GM19193 (cell line): ENCODE measurements around the gene MCFD2.

Experiments
- POLR2A ChIP-seq: IDR thresholded peaks from 4 replicates; pipeline ENCODE4 v1.6.1; 2011; ENCODE audit not compliant: insufficient read depth, insufficient read length; ENCODE audit errors: extremely low read depth

MCFD2 gene

GRCh38 chr2:46945671-46946070 lies 30.1 kb upstream of the MCFD2 start:
- TF ChIP-seq POLR2A, result no peak

- TF ChIP-seq POLR2A, result peak; percentile 26
Measured at GRCh38 chr2:46943881-46944798, 28.5 kb upstream of the MCFD2 start.

- no peak for TF ChIP-seq POLR2A
Measured at GRCh38 chr2:46942891-46943626, 27.5 kb upstream of the MCFD2 start.

- peak; percentile 38 for TF ChIP-seq POLR2A
Measured at GRCh38 chr2:46942143-46942526, 26.5 kb upstream of the MCFD2 start.

GRCh38 chr2:46939626-46940359 lies 24.2 kb upstream of the MCFD2 start:
- no peak for TF ChIP-seq POLR2A

GRCh38 chr2:46937471-46937901 lies 21.9 kb upstream of the MCFD2 start:
- TF ChIP-seq POLR2A, result no peak

GRCh38 chr2:46936566-46936965 lies 21.0 kb upstream of the MCFD2 start:
- TF ChIP-seq POLR2A, result no peak

- no peak for TF ChIP-seq POLR2A
Measured at GRCh38 chr2:46935071-46935470, 19.5 kb upstream of the MCFD2 start.

- TF ChIP-seq POLR2A, result no peak
Measured at GRCh38 chr2:46929612-46930011, 14.0 kb upstream of the MCFD2 start.

- TF ChIP-seq POLR2A, result no peak
Measured at GRCh38 chr2:46926863-46927262, 11.3 kb upstream of the MCFD2 start.

GRCh38 chr2:46925474-46926351 lies 10.1 kb upstream of the MCFD2 start:
- TF ChIP-seq POLR2A, result no peak

GRCh38 chr2:46924608-46925007 lies 9.0 kb upstream of the MCFD2 start:
- TF ChIP-seq POLR2A, result no peak

GRCh38 chr2:46924038-46924437 lies 8.4 kb upstream of the MCFD2 start:
- no peak for TF ChIP-seq POLR2A

- no peak for TF ChIP-seq POLR2A
Measured at GRCh38 chr2:46923041-46923528, 7.5 kb upstream of the MCFD2 start.
